Sigmoid colon (tissue), 7 donors: ENCODE measurements around the gene PCNT. TPM values are rescaled to one million over a fixed set of nuclear protein-coding genes. Genes with fewer than 3 reads are reported as not detected.

Source experiments
- DNase-seq: peaks from one replicate; pipeline ENCODE4 v3.0.0-alpha.2; 2019
- H3K27ac ChIP-seq, 4 donors: fragments of 200-600 bp; sonication (generic); one replicate each; pipeline ENCODE4 v1.5.1; 2016 to 2019; ENCODE audit warnings: mild to moderate bottlenecking in 1 of 4
- H3K27me3 ChIP-seq, 3 donors: fragments of 200-600 bp; sonication (generic); one replicate each; pipeline ENCODE4 v1.5.1; 2019; ENCODE audit warnings: mild to moderate bottlenecking in 1 of 3
- H3K36me3 ChIP-seq, 4 donors: fragments of 200-600 bp; sonication (generic); one replicate each; pipeline ENCODE4 v1.5.1; 2016 to 2019
- H3K4me1 ChIP-seq, 4 donors: fragments of 200-600 bp; sonication (generic); one replicate each; pipeline ENCODE4 v1.5.1; 2017 to 2019
- H3K4me3 ChIP-seq, 4 donors: fragments of 200-600 bp; sonication (generic); one replicate each; pipeline ENCODE4 v1.5.1; 2017 to 2019; ENCODE audit warnings: mild to moderate bottlenecking in 2 of 4, moderate library complexity in 1 of 4
- H3K9me3 ChIP-seq, 4 donors: fragments of 200-600 bp in 3 of 4; sonication (generic) in 3 of 4; one replicate each; pipeline versions ENCODE4 v1.5.1 to v1.6.1; 2013 to 2019
- EP300 ChIP-seq, 4 donors: sonication (generic); formaldehyde crosslinking; IDR thresholded peaks; one replicate each; pipeline ENCODE4 v1.6.1; 2017; ENCODE audit warnings: antibody characterized with exemption in 4 of 4
- POLR2A ChIP-seq, 2 donors: fragments of 450-650 bp; IDR thresholded peaks; one replicate each; pipeline ENCODE4 v1.6.1; 2016; ENCODE audit warnings: antibody characterized with exemption in 2 of 2, mild to moderate bottlenecking in 2 of 2, moderate library complexity in 2 of 2
- POLR2AphosphoS5 ChIP-seq, 4 donors: sonication (generic); formaldehyde crosslinking; IDR thresholded peaks; one replicate each; pipeline ENCODE4 v1.6.1; 2017; ENCODE audit warnings: antibody characterized with exemption in 4 of 4
- WGBS, 2 donors: extraction: QIAGEN DNeasy Blood & Tissue Kit; methylation state at CpG; one replicate each; pipeline ENCODE4 v1.1.7; 2013; 5-methylcytosine and 5-hydroxymethylcytosine counted together
- intact Hi-C: fragments of 100-400 bp; cut with DNase I; formaldehyde crosslinking; loops from one replicate; pipeline ENCODE4 v1.15.1; 2023
- polyA plus RNA-seq, 3 donors: library from polyadenylated mRNA; stranded (reverse); fragments of 200-250 nt; gene quantifications; one replicate each; pipeline ENCODE4 v1.2.3, GENCODE V29; 2013
- total RNA-seq, 4 donors: library from RNA; depleted of rRNA; stranded (reverse); fragments of >200 nt; gene quantifications; one replicate each; pipeline ENCODE4 v1.1.0, GENCODE V29; 2016
- TF ChIP-seq, protein P1 (sequence below), 4 experiments: fragments of 450-650 bp in 3 of 4; fragments of 200-600 bp in 1 of 4; IDR thresholded peaks; one replicate each; pipeline ENCODE4 v1.5.1; 2016 to 2019; ENCODE audit warnings: antibody characterized with exemption in 4 of 4, mild to moderate bottlenecking in 3 of 4, moderate library complexity in 2 of 4
- donor health status: healthy with polysubstance abuse.
- donor health status: Bipolar disorder and iron deficiency.
- donor health status: healthy.

The PCNT gene
- total and polyA plus RNA-seq, 7 donors = 6.0 to 49.6 (median 18.5) TPM

DNA sequence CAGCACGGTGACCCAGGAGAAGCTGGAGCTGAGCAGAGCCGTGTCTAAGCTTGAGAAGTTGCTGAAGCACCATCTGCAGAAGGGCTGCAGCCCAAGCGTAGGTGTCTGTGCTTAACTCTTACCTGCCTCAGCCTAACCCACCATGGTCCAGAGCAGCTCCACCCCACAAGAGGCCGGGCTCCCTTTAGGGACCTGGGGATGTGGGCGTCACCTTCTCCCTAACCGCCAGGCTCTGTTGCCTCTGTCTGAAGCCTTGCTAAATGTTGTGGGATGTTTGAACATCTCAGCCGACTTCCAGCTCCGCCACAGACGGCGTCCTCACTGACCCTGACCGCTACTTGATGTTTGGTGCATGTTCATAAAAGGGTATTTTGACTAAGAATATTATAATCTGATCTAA, 114.3 kb downstream of the PCNT start:
- Histone ChIP-seq H3K36me3 (peaks cover 16 to 93% (median 44%) of the 10 kb centered on the region in 4 donors), H3K27ac (no peak overlapping the region), H3K9me3 (no peaks in the 10 kb centered on the region), H3K4me1 (no peaks in the 10 kb centered on the region), H3K27me3 (no peaks in the 10 kb centered on the region), H3K4me3 (no peak overlapping the region)
- no peak for TF ChIP-seq EP300 (IDR thresholded peaks at IDR 0.05)
- TF ChIP-seq POLR2A (IDR thresholded peaks at IDR 0.05) = no peak
- no peak for TF ChIP-seq POLR2AphosphoS5 (IDR thresholded peaks at IDR 0.05)
- TF ChIP-seq, protein P1, sequence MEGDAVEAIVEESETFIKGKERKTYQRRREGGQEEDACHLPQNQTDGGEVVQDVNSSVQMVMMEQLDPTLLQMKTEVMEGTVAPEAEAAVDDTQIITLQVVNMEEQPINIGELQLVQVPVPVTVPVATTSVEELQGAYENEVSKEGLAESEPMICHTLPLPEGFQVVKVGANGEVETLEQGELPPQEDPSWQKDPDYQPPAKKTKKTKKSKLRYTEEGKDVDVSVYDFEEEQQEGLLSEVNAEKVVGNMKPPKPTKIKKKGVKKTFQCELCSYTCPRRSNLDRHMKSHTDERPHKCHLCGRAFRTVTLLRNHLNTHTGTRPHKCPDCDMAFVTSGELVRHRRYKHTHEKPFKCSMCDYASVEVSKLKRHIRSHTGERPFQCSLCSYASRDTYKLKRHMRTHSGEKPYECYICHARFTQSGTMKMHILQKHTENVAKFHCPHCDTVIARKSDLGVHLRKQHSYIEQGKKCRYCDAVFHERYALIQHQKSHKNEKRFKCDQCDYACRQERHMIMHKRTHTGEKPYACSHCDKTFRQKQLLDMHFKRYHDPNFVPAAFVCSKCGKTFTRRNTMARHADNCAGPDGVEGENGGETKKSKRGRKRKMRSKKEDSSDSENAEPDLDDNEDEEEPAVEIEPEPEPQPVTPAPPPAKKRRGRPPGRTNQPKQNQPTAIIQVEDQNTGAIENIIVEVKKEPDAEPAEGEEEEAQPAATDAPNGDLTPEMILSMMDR (IDR thresholded peaks at IDR 0.05) = no peak
- 95 to 96% methylated on average over 11 of the region's 11 CpGs for WGBS, 2 donors
- no peak for DNase-seq
- intact Hi-C loops = no loop called here

DNA sequence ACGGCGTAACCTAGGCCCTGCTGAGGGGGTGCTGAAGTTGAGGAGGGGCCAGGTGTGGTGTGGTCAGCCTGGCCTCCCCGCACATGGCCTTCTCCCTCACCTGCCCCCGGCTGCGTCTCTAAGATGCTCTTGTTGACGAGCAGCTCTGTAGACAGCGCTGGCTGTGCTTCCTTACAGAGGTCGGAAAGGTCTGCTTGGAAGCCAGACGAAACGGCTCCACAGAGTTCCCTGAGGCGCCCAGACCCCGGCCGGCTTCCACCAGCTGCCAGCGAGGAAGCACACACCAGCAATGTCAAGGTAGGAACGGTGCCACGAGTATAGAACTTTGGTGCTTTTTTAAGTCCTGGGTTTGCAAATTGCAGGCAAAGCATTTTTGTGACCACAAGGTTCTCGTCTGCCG, 116.0 kb downstream of the PCNT start:
- TF ChIP-seq, protein P1 (IDR thresholded peaks at IDR 0.05) = no peak
- no peak for TF ChIP-seq POLR2A (IDR thresholded peaks at IDR 0.05)
- no peak for TF ChIP-seq EP300 (IDR thresholded peaks at IDR 0.05)
- no peak for TF ChIP-seq POLR2AphosphoS5 (IDR thresholded peaks at IDR 0.05)
- no peaks in the 10 kb centered on the region for H3K27me3 ChIP-seq
- 92 to 96% methylated on average over 18 of the region's 18 CpGs for WGBS, 2 donors
- no peak for DNase-seq
- no peaks in the 10 kb centered on the region for H3K9me3 ChIP-seq
- no peak overlapping the region for H3K4me3 ChIP-seq
- no peak overlapping the region for H3K27ac ChIP-seq
- intact Hi-C loops = no loop called here
- peaks cover 16 to 89% (median 44%) of the 10 kb centered on the region in 4 donors for H3K36me3 ChIP-seq
- peaks cover 0 to 3% (median 0%) of the 10 kb centered on the region in 4 donors for H3K4me1 ChIP-seq

DNA sequence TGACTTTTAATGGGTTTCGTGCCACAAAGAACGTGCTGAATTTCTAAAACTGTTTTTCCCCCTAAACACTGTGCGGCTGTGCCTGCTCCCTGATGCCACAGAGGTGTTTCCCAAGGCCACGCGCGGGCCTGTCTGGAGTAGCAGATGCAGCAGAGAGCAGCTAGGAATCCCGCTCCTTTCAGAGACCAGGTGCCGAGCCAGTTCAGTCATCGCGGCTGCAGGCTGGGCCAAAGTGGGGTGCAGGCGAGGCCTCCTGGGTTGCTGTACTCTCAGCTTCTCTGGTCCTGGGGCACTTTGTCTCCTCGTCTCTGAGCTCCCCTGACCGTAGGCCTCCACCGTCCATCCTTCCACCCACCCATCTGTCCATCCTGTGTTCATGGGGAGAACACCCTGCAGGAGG, 117.4 kb downstream of the PCNT start:
- intact Hi-C loops = no loop called here
- no peak for DNase-seq
- no peak overlapping the region for H3K27ac ChIP-seq
- H3K27me3 ChIP-seq = no peaks in the 10 kb centered on the region
- TF ChIP-seq POLR2A (IDR thresholded peaks at IDR 0.05) = no peak
- TF ChIP-seq, protein P1 (IDR thresholded peaks at IDR 0.05) = no peak
- TF ChIP-seq EP300 (IDR thresholded peaks at IDR 0.05) = no peak
- TF ChIP-seq POLR2AphosphoS5 (IDR thresholded peaks at IDR 0.05) = no peak
- 98% methylated on average over 14 of the region's 14 CpGs for WGBS, 2 donors
- no peak overlapping the region for H3K4me3 ChIP-seq
- H3K9me3 ChIP-seq = no peaks in the 10 kb centered on the region
- peaks cover 0 to 3% (median 0%) of the 10 kb centered on the region in 4 donors for H3K4me1 ChIP-seq
- H3K36me3 ChIP-seq = peaks cover 12 to 84% (median 41%) of the 10 kb centered on the region in 4 donors

DNA sequence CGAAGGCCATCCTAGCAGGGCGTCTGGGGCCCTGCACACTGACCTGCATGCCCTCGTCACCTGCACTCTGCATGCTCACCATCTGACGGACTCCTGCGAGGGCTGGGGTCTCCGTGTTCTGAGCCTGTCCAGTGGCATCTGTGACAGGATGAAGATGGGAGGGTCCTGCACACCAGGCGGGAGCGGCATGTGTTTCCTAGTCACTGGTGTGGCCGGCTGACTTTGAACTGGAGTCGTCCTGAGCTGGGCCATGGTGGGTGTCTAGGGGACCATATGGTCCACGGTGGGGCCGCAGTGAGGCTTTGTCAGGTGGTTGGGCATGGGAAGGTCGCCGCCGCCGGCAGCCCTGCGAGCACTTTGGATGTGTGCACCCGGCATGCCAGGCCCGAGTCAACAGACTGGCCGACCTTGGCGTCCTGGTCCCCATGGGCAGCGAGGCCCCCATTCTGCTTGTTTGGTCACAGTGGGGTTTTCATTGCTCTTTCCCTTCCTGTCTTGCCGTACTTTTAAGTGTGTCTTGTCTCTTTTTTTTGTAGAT, 118.1 kb downstream of the PCNT start:
- TF ChIP-seq POLR2A (IDR thresholded peaks at IDR 0.05) = no peak
- TF ChIP-seq EP300 (IDR thresholded peaks at IDR 0.05) = no peak
- no peak for TF ChIP-seq POLR2AphosphoS5 (IDR thresholded peaks at IDR 0.05)
- TF ChIP-seq, protein P1 (IDR thresholded peaks at IDR 0.05) = no peak
- no peaks in the 10 kb centered on the region for H3K27me3 ChIP-seq
- WGBS, 2 donors = 96% methylated on average over 23 of the region's 23 CpGs

DNA sequence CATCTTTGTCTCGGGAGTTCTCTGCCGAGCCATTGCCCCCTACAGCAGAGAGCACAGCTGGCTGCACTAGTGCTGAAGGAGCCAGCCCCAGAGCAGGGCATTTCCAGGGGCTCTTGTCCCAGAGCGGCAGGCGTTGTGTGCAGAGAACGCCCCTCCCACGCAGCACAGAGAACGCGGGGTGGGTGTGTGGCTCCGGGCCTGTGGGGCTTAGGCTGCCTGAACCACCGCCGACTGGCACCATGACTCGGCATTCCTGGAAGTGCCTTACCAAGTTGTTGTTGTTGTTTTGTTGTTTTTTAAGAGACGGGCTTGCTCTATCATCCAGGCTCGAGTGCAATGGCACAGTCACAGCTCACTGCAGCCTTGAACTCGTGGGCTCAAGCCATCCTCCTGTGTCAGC, 119.0 kb downstream of the PCNT start:
- intact Hi-C loops = no loop called here
- DNase-seq = no peak
- 86% methylated on average over 15 of the region's 15 CpGs for WGBS, 2 donors
- Histone ChIP-seq H3K27me3 (no peaks in the 10 kb centered on the region), H3K4me3 (no peak overlapping the region), H3K27ac (no peak overlapping the region), H3K36me3 (peaks cover 12 to 68% (median 35%) of the 10 kb centered on the region in 4 donors), H3K4me1 (peaks cover 0 to 3% (median 0%) of the 10 kb centered on the region in 4 donors), H3K9me3 (no peaks in the 10 kb centered on the region)
- TF ChIP-seq POLR2A (IDR thresholded peaks at IDR 0.05) (no peak), POLR2AphosphoS5 (IDR thresholded peaks at IDR 0.05) (no peak), EP300 (IDR thresholded peaks at IDR 0.05) (no peak)
- TF ChIP-seq, protein P1 (IDR thresholded peaks at IDR 0.05) = no peak

More for the DNA sequence above, 118.1 kb downstream of the PCNT start:
- intact Hi-C loops = no loop called here
- Histone ChIP-seq H3K27ac (no peak overlapping the region), H3K4me1 (peaks cover 0 to 3% (median 0%) of the 10 kb centered on the region in 4 donors), H3K4me3 (no peak overlapping the region), H3K36me3 (peaks cover 12 to 77% (median 36%) of the 10 kb centered on the region in 4 donors), H3K9me3 (no peaks in the 10 kb centered on the region)
- DNase-seq = no peak
